Left ventricle myocardium inferior (tissue), 1 donor: ENCODE data around the gene NMS. TPM values are rescaled to one million over a fixed set of nuclear protein-coding genes. Genes with fewer than 3 reads are reported as not detected.
"Not testable (repeated sequence)": the region's sequence is repeated elsewhere in the genome, so short reads cannot be mapped to it uniquely, and the experiment has no call there.

ENCODE experiments used
- DNase-seq: peaks from one replicate; pipeline ENCODE4 v3.0.0-alpha.2; 2020
- H3K27ac ChIP-seq: fragments of 200-600 bp; replicated peaks from 2 replicates; pipeline ENCODE4 v1.8.0; 2021
- H3K27me3 ChIP-seq: fragments of 200-600 bp; 2 replicates; pipeline ENCODE4 v1.8.0; 2021; ENCODE audit warnings: low read depth
- H3K36me3 ChIP-seq: fragments of 200-600 bp; 2 replicates; pipeline ENCODE4 v1.8.0; 2021
- H3K4me1 ChIP-seq: fragments of 200-600 bp; 2 replicates; pipeline ENCODE4 v1.8.0; 2021
- H3K4me3 ChIP-seq: fragments of 200-600 bp; 2 replicates; pipeline ENCODE4 v1.8.0; 2021; ENCODE audit warnings: mild to moderate bottlenecking, moderate library complexity
- H3K9me3 ChIP-seq: fragments of 200-600 bp; replicated peaks from 2 replicates; pipeline ENCODE4 v1.8.0; 2021
- intact Hi-C: fragments of 100-400 bp; cut with micrococcal nuclease; formaldehyde crosslinking; loops from one replicate; pipeline ENCODE4 v1.11.0; 2022
- total RNA-seq: library from RNA; stranded (reverse); fragmentation: NEBNext Ultra II Directional; extraction: Animal tissue kit (Norgen Biotek cat#: 25700); gene quantifications from one replicate; pipeline ENCODE4 v1.2.1, GENCODE V29; 2021
- TF ChIP-seq, protein P1 (sequence below): fragments of 200-600 bp; IDR thresholded peaks from 2 replicates; pipeline ENCODE4 v1.8.0; 2021; ENCODE audit warnings: antibody characterized with exemption, mild to moderate bottlenecking, borderline replicate concordance
- donor health status: DM: no; HTN: yes; CAD: no; lungs with severe emphysema.

Gene NMS
- total RNA-seq, 1 donor from 2014 or later = not detected

DNA sequence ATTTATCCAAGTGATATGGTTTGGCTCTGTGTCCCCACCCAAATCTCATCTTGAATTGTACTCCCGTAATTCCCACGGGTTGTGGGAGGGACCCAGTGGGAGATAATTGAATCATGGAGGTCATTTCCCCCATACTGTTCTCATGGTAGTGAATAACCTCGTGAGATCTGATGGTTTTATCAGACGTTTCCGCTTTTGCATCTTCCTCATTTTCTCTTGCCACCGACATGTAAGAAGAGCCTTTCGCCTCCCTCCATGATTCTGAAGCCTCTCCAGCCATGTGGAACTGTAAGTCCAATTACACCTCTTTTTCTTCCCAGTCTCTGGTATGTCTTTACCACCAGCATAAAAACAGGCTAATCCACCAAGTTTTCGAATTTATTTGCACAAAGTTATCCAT, 32.5 kb upstream of the NMS start:
- TF ChIP-seq, protein P1, sequence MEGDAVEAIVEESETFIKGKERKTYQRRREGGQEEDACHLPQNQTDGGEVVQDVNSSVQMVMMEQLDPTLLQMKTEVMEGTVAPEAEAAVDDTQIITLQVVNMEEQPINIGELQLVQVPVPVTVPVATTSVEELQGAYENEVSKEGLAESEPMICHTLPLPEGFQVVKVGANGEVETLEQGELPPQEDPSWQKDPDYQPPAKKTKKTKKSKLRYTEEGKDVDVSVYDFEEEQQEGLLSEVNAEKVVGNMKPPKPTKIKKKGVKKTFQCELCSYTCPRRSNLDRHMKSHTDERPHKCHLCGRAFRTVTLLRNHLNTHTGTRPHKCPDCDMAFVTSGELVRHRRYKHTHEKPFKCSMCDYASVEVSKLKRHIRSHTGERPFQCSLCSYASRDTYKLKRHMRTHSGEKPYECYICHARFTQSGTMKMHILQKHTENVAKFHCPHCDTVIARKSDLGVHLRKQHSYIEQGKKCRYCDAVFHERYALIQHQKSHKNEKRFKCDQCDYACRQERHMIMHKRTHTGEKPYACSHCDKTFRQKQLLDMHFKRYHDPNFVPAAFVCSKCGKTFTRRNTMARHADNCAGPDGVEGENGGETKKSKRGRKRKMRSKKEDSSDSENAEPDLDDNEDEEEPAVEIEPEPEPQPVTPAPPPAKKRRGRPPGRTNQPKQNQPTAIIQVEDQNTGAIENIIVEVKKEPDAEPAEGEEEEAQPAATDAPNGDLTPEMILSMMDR = no peak
- no peaks in the 10 kb centered on the region for H3K4me1 ChIP-seq
- H3K9me3 ChIP-seq = no peaks in the 10 kb centered on the region
- intact Hi-C loops = no loop called here
- H3K4me3 ChIP-seq = no peak overlapping the region
- no peak for DNase-seq
- H3K36me3 ChIP-seq = no peaks in the 10 kb centered on the region
- H3K27me3 ChIP-seq = peaks cover 31% of the 10 kb centered on the region
- no peak overlapping the region for H3K27ac ChIP-seq

DNA sequence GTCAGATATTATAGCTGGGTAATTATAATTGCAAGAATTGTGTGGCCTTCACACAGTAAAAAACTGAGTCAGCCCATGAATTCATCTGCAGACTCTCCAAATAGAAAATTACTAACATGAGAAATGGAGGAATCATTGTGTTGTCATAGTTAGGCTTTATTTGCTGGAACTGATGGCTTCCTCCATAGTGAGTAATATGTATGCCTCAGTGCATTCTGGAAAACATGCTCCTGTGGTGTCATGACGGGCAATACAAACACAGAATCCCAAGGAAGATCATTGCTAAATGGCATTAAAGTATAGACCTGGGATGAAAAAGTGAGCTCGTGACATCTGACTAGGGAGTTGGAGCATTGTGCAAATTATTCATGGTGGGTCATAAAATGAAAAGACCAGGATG, 23.6 kb upstream of the NMS start:
- no peaks in the 10 kb centered on the region for H3K4me1 ChIP-seq
- peaks cover 7% of the 10 kb centered on the region for H3K27me3 ChIP-seq
- no peaks in the 10 kb centered on the region for H3K36me3 ChIP-seq
- H3K4me3 ChIP-seq = no peak overlapping the region
- intact Hi-C loops = no loop called here
- TF ChIP-seq, protein P1 = no peak
- no peak for DNase-seq
- H3K27ac ChIP-seq = no peak overlapping the region
- no peaks in the 10 kb centered on the region for H3K9me3 ChIP-seq

DNA sequence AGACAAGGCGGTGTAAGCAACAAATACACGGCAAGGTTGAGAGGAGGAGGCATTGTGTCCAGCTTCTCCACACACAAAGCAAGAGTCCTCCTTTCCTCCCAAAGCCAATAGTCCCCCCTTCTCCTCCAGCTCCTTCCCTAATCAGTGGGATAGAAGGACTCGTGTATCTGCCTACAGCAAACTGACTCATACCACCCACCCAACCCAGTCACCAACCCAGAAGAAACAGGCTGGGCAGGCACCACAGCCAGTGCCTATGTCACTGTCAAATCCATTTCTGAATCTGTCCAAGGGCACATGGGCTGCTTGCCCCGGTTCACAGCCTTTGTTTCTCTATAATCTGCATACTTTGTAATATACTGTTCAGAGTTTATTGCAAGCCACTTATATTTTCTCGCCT, 19.2 kb upstream of the NMS start:
- intact Hi-C loops = no loop called here
- Histone ChIP-seq H3K9me3 (peaks cover 9% of the 10 kb centered on the region), H3K27me3 (peaks cover 25% of the 10 kb centered on the region), H3K27ac (no peak overlapping the region), H3K4me1 (no peaks in the 10 kb centered on the region), H3K4me3 (no peak overlapping the region), H3K36me3 (no peaks in the 10 kb centered on the region)
- no peak for DNase-seq
- TF ChIP-seq, protein P1 = no peak

DNA sequence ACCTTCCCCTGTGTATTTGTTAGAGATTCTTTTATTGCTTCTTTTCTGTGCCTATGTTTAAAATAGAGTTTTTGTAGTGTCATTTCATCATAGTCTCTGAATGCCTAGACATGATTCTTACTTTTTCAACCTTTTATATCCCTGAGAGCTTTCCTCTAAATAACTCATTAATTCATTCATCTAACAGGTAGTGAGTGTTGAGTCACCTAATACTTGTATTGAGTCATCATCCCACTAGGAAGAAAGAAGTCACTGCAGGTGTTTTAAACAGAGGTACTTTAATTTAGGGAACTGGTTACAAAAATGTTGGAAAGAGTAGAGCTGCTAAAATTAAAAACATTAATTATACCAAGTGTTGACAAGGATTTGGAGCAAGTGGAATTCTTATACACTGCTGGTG, 18.5 kb upstream of the NMS start:
- TF ChIP-seq, protein P1 = no peak
- intact Hi-C loops = no loop called here
- H3K27ac ChIP-seq = no peak overlapping the region

DNA sequence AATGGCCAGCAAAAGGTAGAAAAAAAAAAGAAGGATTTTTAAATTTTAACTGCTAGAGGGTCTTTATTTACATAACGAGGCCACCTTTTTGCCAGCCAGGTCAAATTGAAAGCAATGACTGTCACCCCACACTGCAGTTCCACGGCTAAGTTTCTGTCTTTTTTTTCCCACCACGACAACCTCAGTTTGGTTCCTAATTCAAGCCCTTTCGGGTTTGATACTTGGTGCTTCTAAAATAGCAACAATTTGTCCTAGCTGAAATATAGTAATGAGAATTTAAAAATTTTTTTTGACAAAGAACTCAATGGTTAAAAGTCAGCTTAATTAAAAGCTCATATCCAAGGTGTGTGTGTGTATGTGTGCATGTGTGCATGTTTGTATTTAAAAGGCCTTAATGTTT, 16.4 kb upstream of the NMS start:
- H3K27ac ChIP-seq = no peak overlapping the region
- TF ChIP-seq, protein P1 = no peak
- H3K4me1 ChIP-seq = no peaks in the 10 kb centered on the region
- intact Hi-C loops = no loop called here
- peaks cover 36% of the 10 kb centered on the region for H3K9me3 ChIP-seq
- peaks cover 25% of the 10 kb centered on the region for H3K27me3 ChIP-seq
- DNase-seq = no peak
- no peaks in the 10 kb centered on the region for H3K36me3 ChIP-seq
- no peak overlapping the region for H3K4me3 ChIP-seq

More for the DNA sequence above, 18.5 kb upstream of the NMS start:
- Histone ChIP-seq H3K4me3 (no peak overlapping the region), H3K9me3 (peaks cover 15% of the 10 kb centered on the region), H3K36me3 (no peaks in the 10 kb centered on the region), H3K27me3 (peaks cover 25% of the 10 kb centered on the region), H3K4me1 (no peaks in the 10 kb centered on the region)
- DNase-seq = no peak

DNA sequence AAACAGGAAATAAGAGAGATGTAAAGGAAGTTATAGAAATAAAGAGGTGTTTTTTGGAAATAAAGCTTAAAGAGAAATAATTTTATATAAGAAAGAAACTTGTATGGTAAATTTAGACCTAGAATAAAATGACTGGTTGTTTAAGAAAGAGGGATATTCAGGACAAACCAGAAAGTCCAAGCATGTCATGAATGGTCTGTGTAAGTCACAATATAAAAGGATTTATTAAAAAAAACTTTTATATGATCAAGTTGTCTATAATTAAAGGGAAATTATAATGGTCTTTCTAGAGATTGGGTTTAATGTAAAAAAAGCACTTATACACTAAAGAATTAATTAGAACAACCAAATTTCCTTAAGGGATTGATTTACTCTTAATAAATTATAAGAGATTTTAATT, 13.9 kb upstream of the NMS start:
- H3K36me3 ChIP-seq, intact Hi-C loops, H3K4me3 ChIP-seq, H3K4me1 ChIP-seq, DNase-seq, H3K27ac ChIP-seq: not testable (repeated sequence)
- peaks cover 21% of the 10 kb centered on the region for H3K27me3 ChIP-seq
- H3K9me3 ChIP-seq = peaks cover 46% of the 10 kb centered on the region
